ENCODE measurements around the gene GEMIN7.

- TF ChIP-seq CTCF (IDR thresholded peaks at IDR 0.05; ENCODE audit: poor library complexity), result no peak
- TF ChIP-seq EZH2 (IDR thresholded peaks at IDR 0.05; ENCODE audit: borderline replicate concordance), result no peak
These were observed 54.6 kb downstream of the GEMIN7 start for GRCh38 chr19:45133661-45134060.
